ENCODE measurements around the gene ADCK1. TPM values are rescaled to one million over a fixed set of nuclear protein-coding genes. Genes with fewer than 3 reads are reported as not detected.

ADCK1 gene
- total RNA-seq, 1 experiment from 2014 or later: 12.2 TPM

DNA sequence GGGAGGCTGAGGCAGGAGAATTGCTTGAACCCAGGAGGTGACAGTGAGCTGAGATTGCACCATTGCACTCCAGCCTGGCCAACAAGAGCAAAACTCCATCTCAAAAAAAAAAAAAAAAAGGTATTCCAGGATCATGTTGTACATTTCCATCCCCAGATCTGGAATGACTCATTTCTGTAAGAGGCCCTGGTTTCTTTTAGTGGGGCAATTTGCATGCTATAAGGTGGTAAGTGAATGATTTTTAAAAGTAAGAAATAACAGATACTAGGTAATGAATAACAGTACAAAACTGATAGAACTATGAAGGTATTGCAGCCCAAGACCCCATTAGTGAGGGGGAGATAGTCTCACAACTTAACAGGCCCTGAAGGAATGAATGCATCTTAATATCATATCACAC, 17.7 kb upstream of the ADCK1 start:
- Histone ChIP-seq H4K8ac (replicated peaks; ENCODE audit: insufficient read length, low read depth, low read length) (no peak overlapping the region), H4K5ac (ENCODE audit: insufficient read length, low read depth, low read length) (no peak overlapping the region), H4K91ac (ENCODE audit: insufficient read length, low read depth, low read length) (no peak overlapping the region), H3K79me2 (ENCODE audit: insufficient read depth, low read length) (no peaks in the 10 kb centered on the region), H4K20me1 (ENCODE audit: control insufficient read depth, insufficient read depth, insufficient read length) (no peaks in the 10 kb centered on the region), H3K56ac (ENCODE audit: insufficient read length, low read depth, low read length) (no peak overlapping the region), H3K79me1 (ENCODE audit: insufficient read depth, low read depth, low read length, poor library complexity, severe bottlenecking) (no peaks in the 10 kb centered on the region), H3K18ac (ENCODE audit: insufficient read length, low read depth, low read length) (no peak overlapping the region), H3K9me3 (ENCODE audit: control insufficient read depth, low read depth, low read length) (no peaks in the 10 kb centered on the region), H3K14ac (ENCODE audit: insufficient read depth, low read length) (no peak overlapping the region), H3K4ac (ENCODE audit: low read depth, low read length) (no peak overlapping the region), H2BK15ac (ENCODE audit: low read depth, low read length) (no peak overlapping the region), H2BK12ac (ENCODE audit: insufficient read length, low read depth, low read length) (no peak overlapping the region), H3K9ac (ENCODE audit: extremely low read depth, insufficient read length, low read length) (no peak overlapping the region), H2BK120ac (ENCODE audit: low read depth, low read length, poor library complexity, severe bottlenecking) (no peak overlapping the region), H2BK5ac (ENCODE audit: insufficient read length, low read length) (no peak overlapping the region), H3K4me2 (ENCODE audit: insufficient read depth, insufficient read length, low read length) (no peak overlapping the region), H3K27me3 (ENCODE audit: insufficient read depth, low read length) (no peaks in the 10 kb centered on the region), H2AFZ (ENCODE audit: low read length) (no peak overlapping the region), H2BK20ac (ENCODE audit: low read depth, low read length, poor library complexity, severe bottlenecking) (no peak overlapping the region), H3K4me1 (ENCODE audit: insufficient read depth, low read length) (no peaks in the 10 kb centered on the region), H3K27ac (ENCODE audit: insufficient read length, low read depth, low read length) (no peak overlapping the region), H3K23me2 (ENCODE audit: insufficient read length, low read depth, low read length, poor library complexity, severe bottlenecking) (no peaks in the 10 kb centered on the region), H2AK5ac (ENCODE audit: insufficient read length, low read length) (no peak overlapping the region), H3T11ph (ENCODE audit: low read length) (no peak overlapping the region), H3K23ac (ENCODE audit: insufficient read length, low read depth, low read length) (no peak overlapping the region)
- Mint-ChIP-seq H3K4me3 (no peak overlapping the region), H3K36me3 (ENCODE audit: insufficient read depth in 1 of 3, low read depth in 3 of 3) (no peaks in the 10 kb centered on the region), H3K27ac (no peak overlapping the region), H3K27me3 (ENCODE audit: low read depth) (no peaks in the 10 kb centered on the region), H3K9me3 (no peaks in the 10 kb centered on the region), H3K4me1 (peaks cover 16 to 25% of the 10 kb centered on the region in 2 experiments)
- DNase-seq: no peak
- TF ChIP-seq, protein P1, sequence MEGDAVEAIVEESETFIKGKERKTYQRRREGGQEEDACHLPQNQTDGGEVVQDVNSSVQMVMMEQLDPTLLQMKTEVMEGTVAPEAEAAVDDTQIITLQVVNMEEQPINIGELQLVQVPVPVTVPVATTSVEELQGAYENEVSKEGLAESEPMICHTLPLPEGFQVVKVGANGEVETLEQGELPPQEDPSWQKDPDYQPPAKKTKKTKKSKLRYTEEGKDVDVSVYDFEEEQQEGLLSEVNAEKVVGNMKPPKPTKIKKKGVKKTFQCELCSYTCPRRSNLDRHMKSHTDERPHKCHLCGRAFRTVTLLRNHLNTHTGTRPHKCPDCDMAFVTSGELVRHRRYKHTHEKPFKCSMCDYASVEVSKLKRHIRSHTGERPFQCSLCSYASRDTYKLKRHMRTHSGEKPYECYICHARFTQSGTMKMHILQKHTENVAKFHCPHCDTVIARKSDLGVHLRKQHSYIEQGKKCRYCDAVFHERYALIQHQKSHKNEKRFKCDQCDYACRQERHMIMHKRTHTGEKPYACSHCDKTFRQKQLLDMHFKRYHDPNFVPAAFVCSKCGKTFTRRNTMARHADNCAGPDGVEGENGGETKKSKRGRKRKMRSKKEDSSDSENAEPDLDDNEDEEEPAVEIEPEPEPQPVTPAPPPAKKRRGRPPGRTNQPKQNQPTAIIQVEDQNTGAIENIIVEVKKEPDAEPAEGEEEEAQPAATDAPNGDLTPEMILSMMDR (conservative IDR thresholded peaks at IDR 0.05): no peak
